GM12892 (cell line): ENCODE data around the gene RSU1.
"Not testable (repeated sequence)": the region's sequence is repeated elsewhere in the genome, so short reads cannot be mapped to it uniquely, and the experiment has no call there.

Source experiments
- DNase-seq: peaks from one replicate; pipeline ENCODE4 v3.0.0; 2011; ENCODE audit not compliant: insufficient read length
- FAIRE-seq: peaks from 2 replicates; lab custom pipeline; 2011; peaks lifted over from hg19 to GRCh38; lab: Jason Lieb, UNC
- POLR2A ChIP-seq: IDR thresholded peaks from 2 replicates; pipeline ENCODE4 v1.6.1; 2011; ENCODE audit warnings: low read depth, low read length, control low read depth
- POLR2AphosphoS5 ChIP-seq: IDR thresholded peaks from 2 replicates; pipeline ENCODE4 v1.6.1; 2011; ENCODE audit warnings: low read depth, low read length, control low read depth
- TAF1 ChIP-seq: IDR thresholded peaks from 2 replicates; pipeline ENCODE4 v1.6.1; 2011; ENCODE audit warnings: low read depth, mild to moderate bottlenecking, control low read depth, low read length, borderline replicate concordance

The RSU1 gene

DNA sequence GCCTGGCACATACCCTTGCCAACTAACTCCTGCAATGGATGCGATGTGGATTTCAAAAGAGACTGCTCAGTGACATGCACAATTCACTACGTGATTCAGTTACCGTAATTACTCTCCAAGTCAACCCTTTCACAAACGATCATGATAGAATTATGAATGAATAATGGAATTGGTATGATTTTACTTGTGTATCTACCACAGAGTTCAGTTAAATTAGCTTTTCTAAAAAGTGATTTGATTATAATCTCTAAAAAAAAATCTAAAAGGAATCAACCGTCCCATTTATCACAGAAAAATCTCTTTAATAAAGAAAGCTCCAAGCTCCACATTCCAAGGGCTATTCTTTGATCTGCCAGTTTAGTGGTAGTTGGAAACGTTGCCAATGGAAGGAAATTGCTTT is 30.4 kb upstream of the RSU1 start:
- DNase-seq (no peak), FAIRE-seq (no peak)

DNA sequence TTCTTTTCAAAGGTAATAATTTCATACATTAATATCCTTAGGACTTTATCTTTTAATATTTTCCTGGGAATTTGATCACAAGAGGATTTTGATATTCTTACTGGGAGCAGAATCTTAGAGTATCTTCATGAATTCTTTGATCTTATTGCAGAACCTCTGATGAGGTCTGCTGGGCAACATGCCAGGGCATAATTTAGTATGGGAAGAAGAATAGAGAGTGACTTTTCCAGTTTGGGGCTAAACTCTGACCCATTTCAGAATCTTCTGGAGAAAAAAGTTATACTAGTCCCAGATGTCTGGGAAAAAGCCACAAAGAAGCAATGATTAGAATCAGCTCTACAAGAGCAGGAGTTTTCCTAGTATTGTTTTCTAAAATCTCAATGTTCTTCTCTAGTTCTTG is 28.0 kb upstream of the RSU1 start:
- TF ChIP-seq TAF1, result no peak
- TF ChIP-seq POLR2A, result no peak
- TF ChIP-seq POLR2AphosphoS5, result no peak
- no peak for FAIRE-seq
- no peak for DNase-seq

More for the DNA sequence above, 30.4 kb upstream of the RSU1 start:
- TF ChIP-seq POLR2AphosphoS5, result no peak
- no peak for TF ChIP-seq POLR2A
- TF ChIP-seq TAF1, result no peak

DNA sequence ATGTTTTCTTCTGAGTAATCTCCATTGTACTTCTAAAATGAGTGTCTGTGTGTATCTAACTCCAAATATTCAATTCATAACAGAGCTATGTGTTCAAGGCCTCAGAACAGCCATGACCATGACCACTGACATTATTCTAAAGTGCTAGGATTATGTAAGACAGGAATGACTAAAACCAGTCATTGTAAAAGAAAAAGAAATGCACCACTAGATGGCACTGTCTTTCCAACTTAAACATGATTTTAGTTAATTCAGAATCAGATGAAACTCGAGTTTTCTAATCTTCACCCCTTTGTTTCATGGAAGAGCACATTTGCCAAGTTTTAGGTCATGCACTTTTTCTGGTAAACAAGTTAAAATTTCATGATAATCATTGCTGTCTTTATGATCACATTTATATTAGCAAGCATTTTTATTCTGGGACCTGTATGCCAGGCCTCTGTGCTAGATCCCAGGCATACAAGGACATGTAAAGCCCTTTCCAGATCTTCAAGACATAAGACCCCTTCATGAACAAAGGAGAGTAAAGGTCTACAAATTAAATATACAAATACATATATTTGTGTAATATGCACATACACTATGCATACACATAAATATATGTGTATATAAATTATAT is 26.1 kb upstream of the RSU1 start:
- no peak for TF ChIP-seq TAF1
- no peak for TF ChIP-seq POLR2A
- DNase-seq (no peak), FAIRE-seq (no peak)

DNA sequence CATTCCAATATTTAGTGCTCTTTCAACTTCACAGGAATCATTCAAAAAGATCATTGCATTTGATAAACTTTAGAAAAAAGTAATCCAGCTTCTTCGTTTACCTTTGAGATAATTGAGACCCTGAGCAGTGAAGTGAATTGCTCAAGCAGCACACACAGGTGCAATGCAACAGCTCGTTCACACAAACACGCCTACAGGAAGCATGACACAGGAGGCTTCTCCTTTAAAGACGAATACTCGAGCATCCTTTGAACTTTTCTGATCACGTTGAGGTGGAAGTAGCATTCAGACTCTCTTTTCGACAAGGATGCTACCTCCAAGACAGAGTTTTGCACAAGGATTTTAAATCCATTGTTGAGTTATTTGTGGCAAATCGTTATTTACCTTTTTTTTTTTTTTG is 18.0 kb upstream of the RSU1 start:
- TF ChIP-seq POLR2A (no peak), TAF1 (no peak), POLR2AphosphoS5 (no peak)
- DNase-seq (no peak), FAIRE-seq (no peak)

DNA sequence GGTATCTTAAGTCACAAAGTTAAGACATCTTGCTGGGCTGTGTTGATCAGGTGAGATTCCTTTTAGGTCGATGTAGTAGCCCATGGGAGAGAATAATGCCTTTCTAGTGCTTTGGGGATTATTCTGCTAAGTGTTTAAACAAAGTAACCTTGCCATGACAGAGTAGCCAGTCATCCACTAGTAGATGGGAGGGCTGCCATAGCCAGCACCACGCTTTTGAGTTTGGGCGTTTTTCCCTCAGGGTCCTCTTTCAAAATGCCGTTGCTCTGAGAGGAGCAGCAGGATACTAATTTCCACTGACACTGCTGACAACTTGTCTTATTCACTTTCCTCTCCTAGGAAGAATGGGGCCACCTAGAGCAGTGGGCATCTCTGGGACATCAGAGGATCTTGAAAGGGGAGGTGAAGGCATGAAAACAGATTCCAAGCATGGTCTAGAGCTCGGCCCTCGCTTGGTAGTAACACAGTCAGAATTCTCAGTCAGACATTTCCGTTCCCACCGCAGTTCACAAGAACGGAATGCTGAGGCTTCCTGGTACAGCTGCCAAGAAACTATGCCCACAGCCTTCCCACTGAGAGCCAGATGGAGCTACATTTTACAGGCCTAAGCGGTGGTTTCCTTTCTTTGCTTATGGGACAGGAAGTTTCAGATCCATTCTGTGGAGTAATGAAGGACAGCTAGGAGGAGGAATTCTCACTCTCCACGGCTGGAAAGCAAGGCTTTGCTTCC is 15.3 kb upstream of the RSU1 start:
- no peak for DNase-seq
- TF ChIP-seq POLR2A (no peak), TAF1 (no peak)
- FAIRE-seq, result no peak

DNA sequence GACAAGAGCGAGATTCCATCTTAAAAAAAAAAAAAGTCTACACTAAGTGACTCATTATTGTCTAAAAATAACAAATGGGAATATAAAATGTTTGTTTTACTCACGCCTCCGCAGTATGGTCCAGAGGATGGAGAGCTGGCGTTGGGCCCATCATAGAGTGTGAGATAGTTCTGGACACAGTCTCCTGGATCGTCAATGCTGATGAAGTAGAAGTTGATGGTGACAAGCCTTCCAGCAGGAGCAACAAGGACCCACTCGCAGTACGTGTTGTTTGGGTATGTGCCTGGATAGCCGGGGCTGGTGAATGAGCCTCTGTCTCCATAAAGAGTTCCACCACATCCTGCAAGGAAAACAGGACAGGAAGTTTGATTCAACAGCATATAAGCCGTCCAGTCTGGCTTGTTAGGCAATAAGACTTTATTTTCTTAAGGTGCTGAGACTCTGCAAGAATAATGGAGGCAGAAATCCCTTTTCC is 11.5 kb upstream of the RSU1 start:
- FAIRE-seq (peak; percentile 63), DNase-seq (no peak)
- TF ChIP-seq TAF1 (no peak), POLR2AphosphoS5 (no peak), POLR2A (no peak)

DNA sequence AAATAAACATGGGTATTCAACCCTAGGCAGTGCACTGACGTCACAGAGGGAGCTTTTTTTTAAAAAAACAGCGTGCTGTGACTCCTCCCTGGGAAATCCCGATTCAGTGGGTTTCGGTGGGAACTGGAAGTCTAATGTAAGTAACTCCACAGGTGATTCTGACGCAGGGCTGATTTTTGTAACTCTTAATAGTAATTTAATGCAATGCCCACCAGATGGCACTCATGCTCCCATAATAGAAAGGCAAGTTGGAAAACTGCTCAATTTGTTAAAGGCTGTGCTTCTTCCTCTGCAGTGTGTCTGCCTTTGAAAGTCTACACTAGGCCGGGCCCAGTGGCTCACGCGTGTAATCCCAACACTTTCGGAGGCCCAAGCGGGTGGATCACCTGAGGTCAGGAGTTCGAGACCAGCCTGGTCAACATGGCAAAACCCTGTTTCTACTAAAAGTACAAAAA is 10.9 kb upstream of the RSU1 start:
- TF ChIP-seq POLR2AphosphoS5 (no peak), POLR2A (no peak)
- DNase-seq (no peak), FAIRE-seq (peak; percentile 40)

DNA sequence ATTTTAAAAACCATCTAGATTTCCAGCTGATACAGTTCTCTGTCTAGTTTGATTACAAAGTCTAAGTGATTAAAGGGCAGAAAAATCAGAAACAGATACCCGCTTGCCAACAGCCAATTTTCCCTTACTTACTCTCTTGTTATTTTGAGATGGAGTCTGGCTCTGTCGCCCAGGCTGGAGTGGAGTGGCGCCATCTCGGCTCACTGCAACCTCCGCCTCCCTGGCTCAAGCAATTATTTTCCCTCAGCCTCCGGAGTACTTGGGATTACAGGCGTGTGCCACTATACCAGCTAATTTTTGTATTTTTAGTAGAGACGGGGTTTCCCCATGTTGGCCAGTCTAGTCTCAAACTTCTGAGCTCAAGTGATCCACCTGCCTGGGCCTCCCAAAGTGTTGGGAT is 10.2 kb upstream of the RSU1 start:
- FAIRE-seq, DNase-seq: not testable (repeated sequence)

DNA sequence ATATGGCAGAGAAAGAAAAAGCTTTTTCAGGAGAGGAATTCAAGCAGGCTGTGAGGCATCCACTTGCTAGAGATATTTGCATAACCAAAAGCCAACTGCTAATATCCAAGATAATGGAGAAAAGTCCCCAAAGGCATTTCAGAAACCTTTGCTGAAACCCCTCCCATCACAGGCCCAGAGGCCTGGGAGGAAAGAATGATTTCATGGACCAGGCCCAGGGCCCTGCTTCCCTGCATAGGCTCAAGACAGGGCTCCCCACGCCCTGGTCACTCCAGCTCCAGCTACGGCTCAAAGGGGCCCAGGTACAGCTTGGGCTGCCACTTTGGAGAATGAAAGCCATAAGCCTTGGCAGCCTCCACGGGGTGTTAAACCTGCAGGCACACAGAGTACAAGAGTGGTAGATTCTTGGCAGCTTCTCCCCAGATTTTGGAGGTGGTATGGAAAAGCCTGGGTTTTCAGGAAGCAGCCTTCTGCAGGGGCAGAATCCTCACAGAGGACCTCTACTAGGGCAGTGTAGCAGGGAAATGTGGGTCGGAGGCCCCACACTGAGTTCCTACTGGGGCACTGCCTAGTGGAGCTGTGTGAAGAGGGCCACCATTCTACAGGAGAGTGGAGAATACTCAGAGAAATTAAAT is 5.6 kb upstream of the RSU1 start:
- DNase-seq (no peak), FAIRE-seq (no peak)
- TF ChIP-seq POLR2AphosphoS5, result no peak
- TF ChIP-seq POLR2A, result no peak
- TF ChIP-seq TAF1, result no peak

DNA sequence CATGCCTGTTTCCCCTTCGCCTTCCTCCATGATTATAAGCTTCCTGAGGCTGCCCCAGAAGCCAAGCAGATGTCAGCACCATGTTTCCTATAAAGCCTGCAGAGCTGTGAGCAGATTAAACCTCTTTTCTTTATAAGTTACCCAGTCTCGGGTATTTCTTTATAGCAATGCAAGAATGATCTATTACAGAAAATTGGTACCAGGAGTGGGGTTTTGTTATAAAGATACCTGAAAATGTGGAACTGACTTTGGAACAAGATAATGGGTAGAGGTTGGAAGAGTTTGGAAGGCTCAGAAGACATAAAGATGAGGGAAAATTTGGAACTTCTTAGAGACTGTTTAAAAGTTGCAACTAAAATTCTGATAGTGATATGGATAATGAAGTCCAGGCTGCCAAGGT is 4.8 kb upstream of the RSU1 start:
- DNase-seq, result no peak
- TF ChIP-seq TAF1 (no peak), POLR2AphosphoS5 (no peak), POLR2A (no peak)

DNA sequence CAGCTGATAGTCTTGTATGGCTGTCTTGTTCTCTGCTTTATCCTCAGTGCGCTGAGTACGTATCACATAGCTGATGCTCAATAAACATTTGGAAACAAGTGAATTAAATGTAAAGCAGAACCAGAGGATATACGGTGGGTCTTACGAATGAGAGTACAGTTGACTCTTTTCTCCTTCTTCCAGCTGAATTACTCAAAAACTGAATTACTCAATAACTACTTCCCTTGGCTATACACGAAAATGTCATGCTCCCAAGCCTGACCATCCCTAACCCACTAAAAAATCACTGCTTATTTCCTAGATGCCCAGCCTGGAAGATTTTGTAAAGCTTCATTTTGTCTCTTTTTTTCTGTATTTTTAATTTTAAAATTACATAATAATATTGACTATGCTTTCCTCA is 3.2 kb upstream of the RSU1 start:
- TF ChIP-seq POLR2A, result no peak
- no peak for TF ChIP-seq TAF1
- TF ChIP-seq POLR2AphosphoS5, result no peak
- FAIRE-seq, result no peak

More for the DNA sequence above, 4.8 kb upstream of the RSU1 start:
- FAIRE-seq, result no peak

DNA sequence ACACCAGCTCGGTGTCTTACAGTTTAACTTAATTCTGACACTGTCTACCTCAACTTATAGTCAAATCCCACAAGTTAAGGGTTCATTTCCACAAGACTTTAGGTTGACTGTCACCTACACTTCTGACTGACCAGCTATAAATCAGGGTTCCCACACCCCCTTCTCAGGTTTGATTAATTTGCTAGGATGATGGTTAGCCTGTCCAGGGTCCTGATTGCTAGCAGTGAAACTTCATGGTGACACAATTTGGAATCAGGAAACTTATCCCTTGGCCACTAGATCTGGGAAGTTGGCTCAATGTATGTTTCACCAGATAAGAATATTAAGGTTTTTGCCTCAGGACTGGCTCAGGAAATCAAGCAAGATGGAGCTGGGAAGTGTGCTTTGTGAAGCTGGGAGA is 2.8 kb upstream of the RSU1 start:
- no peak for FAIRE-seq
- no peak for TF ChIP-seq POLR2AphosphoS5
- TF ChIP-seq POLR2A, result no peak
- no peak for TF ChIP-seq TAF1
- DNase-seq, result no peak

More for the DNA sequence above, 3.2 kb upstream of the RSU1 start:
- DNase-seq, result no peak
